HG03460 (cell line): ENCODE results near the gene PEPD.

Experiments used
- ATAC-seq: cut with Tn5 transposase; IDR thresholded peaks from one replicate; pipeline ENCODE4 v1.9.1; 2021; ENCODE audit not compliant: unreplicated experiment

The PEPD gene

GRCh38 chr19:33366897-33367296 lies 154.7 kb downstream of the PEPD start:
- ATAC-seq, result no peak

- ATAC-seq, result no peak
Measured at GRCh38 chr19:33366127-33366526, 155.5 kb downstream of the PEPD start.

DNA sequence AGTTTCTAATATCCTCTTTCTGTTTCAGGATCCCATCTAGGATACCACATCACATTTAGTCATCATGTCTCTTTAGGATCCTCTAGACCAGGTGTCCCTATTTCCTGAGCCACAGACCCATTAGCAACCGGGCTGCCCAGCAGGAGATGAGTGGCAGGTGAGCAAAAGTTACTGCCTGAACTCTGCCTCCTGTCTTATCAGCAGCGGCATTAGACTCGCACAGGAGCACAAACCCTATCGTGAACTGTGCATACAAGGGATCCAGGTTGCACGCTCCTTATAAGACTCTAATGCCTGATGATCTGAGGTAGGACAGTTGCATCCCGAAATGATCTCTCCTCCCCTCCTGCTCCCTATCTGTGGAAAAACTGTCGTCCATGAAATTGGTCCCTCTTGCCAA lies 155.9 kb downstream of the PEPD start:
- no peak for ATAC-seq

DNA sequence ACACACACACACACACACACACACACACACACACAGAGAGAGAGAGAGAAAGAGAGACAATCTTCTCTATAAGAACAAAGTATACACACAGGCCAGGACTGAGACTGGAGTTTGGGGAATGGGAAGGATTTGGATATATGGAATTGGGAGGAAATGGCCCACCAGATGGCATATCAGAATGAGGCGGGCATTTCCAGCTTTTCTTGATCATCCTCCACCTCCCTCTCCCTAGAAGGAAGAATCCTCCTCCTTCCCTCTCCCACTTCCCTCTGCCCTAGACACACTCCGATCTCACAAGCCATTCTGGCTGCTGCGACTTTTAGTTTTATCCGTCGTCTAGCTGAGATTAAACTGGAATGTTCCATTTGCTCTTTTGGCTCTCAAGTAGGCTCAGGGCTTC lies 158.1 kb downstream of the PEPD start:
- no peak for ATAC-seq

DNA sequence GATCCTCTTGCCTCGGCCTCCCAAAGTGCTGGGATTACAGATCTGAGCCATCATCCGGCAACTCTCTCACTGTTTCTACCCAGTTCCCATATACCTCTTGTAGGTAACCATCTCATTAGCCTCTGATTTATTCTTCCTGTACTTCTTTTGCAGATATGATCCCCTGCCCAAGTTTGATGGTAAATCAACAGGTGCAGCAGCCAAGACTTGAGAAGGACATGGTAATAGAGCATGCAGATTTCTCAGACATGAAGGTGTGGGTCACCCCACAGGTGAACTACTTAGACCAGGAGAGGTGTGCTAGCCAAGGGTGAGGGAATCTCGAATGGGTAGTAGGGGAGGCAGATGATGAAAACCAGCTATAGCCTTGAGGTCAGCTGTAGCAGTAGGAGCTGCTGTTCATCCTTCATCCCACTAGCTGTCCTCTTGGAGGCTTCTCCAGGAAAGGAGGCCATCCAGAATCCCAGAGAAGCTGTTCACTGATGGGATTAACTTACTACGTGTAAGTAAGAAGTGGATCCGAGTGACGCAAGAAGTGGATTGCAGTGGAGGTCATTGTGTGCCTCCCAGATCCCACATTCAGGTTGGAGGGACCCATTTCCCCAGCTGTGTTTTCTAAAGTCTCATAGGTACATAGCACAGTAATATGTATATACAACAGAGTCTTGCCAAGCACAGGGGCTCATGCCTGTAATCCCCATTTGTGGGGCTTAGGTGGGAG lies 158.9 kb downstream of the PEPD start:
- no peak for ATAC-seq

DNA sequence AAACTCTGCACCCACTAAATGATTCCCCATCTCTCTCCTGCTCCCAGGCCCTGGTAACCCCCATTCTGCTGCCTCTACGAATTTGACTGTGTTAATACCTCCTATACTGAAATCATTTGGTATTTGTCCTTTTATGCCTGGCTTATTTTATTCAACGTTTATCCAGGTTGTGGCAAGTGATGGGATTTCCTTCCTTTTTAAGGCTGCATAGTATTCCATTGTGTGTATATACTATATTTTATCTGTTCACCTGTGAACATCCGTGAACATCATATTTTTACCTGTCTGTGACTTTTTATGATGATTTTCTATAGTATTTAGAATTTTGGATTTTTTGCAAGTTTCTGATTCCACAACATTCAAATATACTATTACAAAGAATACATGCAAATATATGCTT lies 162.0 kb downstream of the PEPD start:
- no peak for ATAC-seq

DNA sequence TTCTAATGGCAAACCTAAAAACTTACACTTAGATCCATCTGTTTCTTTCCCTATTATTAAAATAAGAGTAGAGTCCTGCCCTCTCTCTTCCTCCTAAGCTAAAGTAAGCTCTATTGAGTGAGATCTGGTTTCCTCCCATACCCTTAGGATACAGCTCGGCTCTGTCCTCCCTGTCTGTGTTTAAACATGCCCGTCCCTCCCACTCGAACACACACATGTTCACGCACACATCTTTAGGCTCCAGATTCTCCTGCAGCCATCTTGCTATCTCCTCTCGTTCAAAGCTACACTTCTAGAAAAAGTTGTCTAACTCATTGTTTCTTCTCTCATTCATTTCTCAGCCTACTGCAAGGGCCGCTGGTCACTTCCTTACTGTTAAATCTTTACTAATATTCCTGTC lies 163.2 kb downstream of the PEPD start:
- no peak for ATAC-seq

GRCh38 chr19:33357556-33357955 lies 164.0 kb downstream of the PEPD start:
- ATAC-seq, result no peak

GRCh38 chr19:33355535-33355934 lies 166.1 kb downstream of the PEPD start:
- no peak for ATAC-seq

DNA sequence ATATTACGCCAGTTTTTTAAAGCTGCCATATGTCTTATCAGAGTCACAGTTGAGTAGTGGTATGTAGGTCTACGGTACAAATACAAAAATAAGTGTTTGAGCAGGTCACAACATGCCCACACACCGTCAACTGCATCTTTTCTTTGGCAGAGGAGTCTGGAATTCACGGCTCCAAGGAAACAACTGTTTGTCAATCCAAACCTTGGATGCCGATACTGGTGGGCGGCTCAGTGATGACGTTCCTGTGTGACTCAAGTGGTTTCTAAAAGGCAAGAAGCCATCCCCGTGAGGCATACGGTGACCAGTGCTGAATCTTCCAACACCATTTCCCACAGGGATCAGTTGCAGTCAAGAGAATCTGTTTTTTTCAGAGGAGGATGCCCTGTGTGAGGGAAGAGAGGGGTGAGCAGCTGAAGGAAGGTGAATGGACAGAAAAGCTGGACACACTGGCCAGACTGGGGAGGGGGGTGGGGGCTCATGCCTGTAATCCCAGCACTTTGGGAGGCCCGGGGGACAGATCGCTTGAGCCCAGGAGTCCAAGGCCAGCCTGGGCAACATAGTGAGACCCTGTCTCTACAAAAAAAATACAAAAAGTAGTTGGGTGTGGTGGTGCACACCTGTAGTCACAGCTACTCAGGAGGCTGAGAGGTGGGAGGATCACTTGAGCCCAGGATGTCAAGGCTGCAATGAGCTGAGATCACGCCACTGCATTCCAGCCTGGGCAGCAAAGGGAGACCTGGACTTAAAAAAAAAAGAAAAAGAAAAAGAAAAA lies 170.9 kb downstream of the PEPD start:
- ATAC-seq, result no peak

- no peak for ATAC-seq
Measured at GRCh38 chr19:33349319-33350289, 172.0 kb downstream of the PEPD start.

GRCh38 chr19:33348301-33349010 lies 173.1 kb downstream of the PEPD start:
- ATAC-seq, result no peak

- ATAC-seq, result no peak
Measured at GRCh38 chr19:33347300-33347699, 174.3 kb downstream of the PEPD start.

- ATAC-seq, result no peak
Measured at GRCh38 chr19:33346665-33347064, 174.9 kb downstream of the PEPD start.

DNA sequence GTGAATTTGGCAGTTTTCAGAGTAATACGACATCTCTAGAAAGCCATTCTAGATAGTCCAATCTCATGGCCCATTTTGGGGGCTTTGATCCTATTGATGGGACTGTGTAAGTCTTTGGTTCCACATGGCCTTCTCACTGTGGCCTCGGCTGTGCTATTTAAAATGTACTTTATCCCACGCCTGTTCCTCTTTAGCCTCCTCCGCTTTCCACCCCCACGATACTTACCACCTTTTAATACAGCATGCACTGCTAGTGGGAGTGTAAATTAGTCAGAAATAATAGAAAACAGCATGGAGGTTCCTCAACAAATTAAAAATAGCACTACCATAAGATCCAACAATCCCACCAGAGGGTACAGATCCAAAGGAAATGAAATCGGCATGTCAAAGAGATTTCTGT lies 176.4 kb downstream of the PEPD start:
- no peak for ATAC-seq

GRCh38 chr19:33344573-33344925 lies 177.0 kb downstream of the PEPD start:
- ATAC-seq, result no peak

GRCh38 chr19:33343859-33344572 lies 177.6 kb downstream of the PEPD start:
- no peak for ATAC-seq

DNA sequence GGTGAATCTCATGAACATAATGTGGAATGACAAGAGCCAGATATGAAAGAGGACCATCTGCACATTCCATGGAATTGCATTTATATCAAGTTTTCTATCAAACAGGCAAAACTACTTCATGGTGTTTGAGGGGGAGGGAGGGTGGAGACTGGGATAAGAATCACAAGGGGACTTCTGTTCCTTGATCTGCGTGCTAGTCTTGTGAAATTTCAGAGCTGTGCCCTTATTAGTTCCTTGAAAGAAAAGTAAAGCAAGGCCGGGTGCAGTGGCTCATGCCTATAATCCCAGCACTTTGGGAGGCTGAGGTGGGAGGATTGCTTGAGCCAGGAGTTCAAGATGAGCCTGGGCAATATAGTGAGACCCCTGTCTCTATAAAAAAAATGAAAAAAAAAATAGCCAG lies 178.3 kb downstream of the PEPD start:
- ATAC-seq, result no peak

DNA sequence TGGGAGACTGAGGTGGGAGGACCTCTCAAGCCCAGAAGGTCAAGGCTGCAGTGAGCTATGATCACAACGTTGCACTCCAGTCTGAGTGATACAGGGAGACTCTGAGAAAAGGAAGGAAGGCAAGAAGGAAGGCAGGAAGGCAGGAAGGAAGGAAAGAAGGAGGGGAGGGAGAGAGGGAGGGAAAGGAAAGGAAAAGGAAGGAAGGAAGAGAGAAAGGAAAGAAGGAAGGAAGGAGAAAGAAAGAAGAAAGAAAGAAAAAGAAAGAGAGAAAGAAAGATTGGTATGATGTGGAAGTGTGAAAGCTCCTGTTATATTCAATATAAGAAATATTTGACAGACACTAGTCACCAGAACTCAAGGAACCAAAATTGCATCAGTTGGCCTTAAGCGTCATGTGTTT lies 180.6 kb downstream of the PEPD start:
- no peak for ATAC-seq
